K562 (cell line): Measurements from ENCODE around the gene PA2G4. TPM values are rescaled to one million over a fixed set of nuclear protein-coding genes. Genes with fewer than 3 reads are reported as not detected.

Experiments
- ATF3 ChIP-seq, 2 experiments: fragments of 450-650 bp in 1 of 2; sonication (generic) in 1 of 2; formaldehyde crosslinking in 1 of 2; IDR thresholded peaks in 1 of 2; conservative IDR thresholded peaks in 1 of 2; 2 replicates each; pipeline versions ENCODE4 v1.6.1 to v1.8.1; 2016 to 2023; ENCODE audit warnings: mild to moderate bottlenecking in 2 of 2, moderate library complexity in 2 of 2, inconsistent platforms in 1 of 2, missing genetic modification reagents in 1 of 2
- CEBPB ChIP-seq: fragments of 450-650 bp; IDR thresholded peaks from 2 replicates; pipeline ENCODE4 v1.6.1; 2016; ENCODE audit warnings: missing genetic modification characterization, missing compliant biosample characterization
- GABPB2 ChIP-seq: fragments of 250-450 bp; sonication (Bioruptor Pico); conservative IDR thresholded peaks from 2 replicates; pipeline ENCODE4 v1.5.1; 2021; ENCODE audit warnings: mild to moderate bottlenecking
- HEY1 ChIP-seq: fragments of 250-450 bp; sonication (Bioruptor Pico); IDR thresholded peaks from 2 replicates; pipeline ENCODE4 v1.5.0; 2020; ENCODE audit warnings: mild to moderate bottlenecking, moderate library complexity, borderline replicate concordance
- HMBOX1 ChIP-seq: sonication (generic); IDR thresholded peaks from 2 replicates; pipeline ENCODE4 v1.6.1; 2016
- HNRNPLL ChIP-seq: fragments of 200-400 bp; formaldehyde crosslinking; IDR thresholded peaks from 2 replicates; pipeline ENCODE4 v1.6.1; 2017; ENCODE audit warnings: low read length, low read depth, mild to moderate bottlenecking; ENCODE audit not compliant: poor library complexity, severe bottlenecking
- NCOA1 ChIP-seq: fragments of 450-650 bp; IDR thresholded peaks from 2 replicates; pipeline ENCODE4 v1.6.1; 2016; ENCODE audit warnings: low read depth
- PHF20 ChIP-seq: fragments of 450-650 bp; IDR thresholded peaks from 2 replicates; pipeline ENCODE4 v1.6.1; 2018; ENCODE audit not compliant: partially characterized antibody
- PPARD ChIP-seq: fragments of 250-450 bp; sonication (Bioruptor Pico); IDR thresholded peaks from 2 replicates; pipeline ENCODE4 v1.8.0; 2022; ENCODE audit warnings: inconsistent platforms, mild to moderate bottlenecking, moderate library complexity
- PTRF ChIP-seq: fragments of 450-650 bp; IDR thresholded peaks from 2 replicates; pipeline ENCODE4 v1.6.1; 2016; ENCODE audit warnings: mild to moderate bottlenecking, missing genetic modification characterization, missing compliant biosample characterization
- STAT6 ChIP-seq: sonication (generic); formaldehyde crosslinking; IDR thresholded peaks from 2 replicates; pipeline ENCODE4 v1.8.1; 2023; ENCODE audit warnings: mild to moderate bottlenecking, missing genetic modification reagents
- THRB ChIP-seq: fragments of 450-650 bp; formaldehyde crosslinking; conservative IDR thresholded peaks from 2 replicates; pipeline ENCODE4 v1.4.0; 2022; ENCODE audit warnings: mild to moderate bottlenecking, missing genetic modification characterization
- ZBTB26 ChIP-seq: fragments of 450-650 bp; formaldehyde crosslinking; IDR thresholded peaks from 2 replicates; pipeline ENCODE4 v1.4.0; 2022; ENCODE audit warnings: missing genetic modification characterization
- ZKSCAN8 ChIP-seq: fragments of 200-800 bp; sonication (Bioruptor generic); IDR thresholded peaks from 2 replicates; pipeline ENCODE4 v1.6.1; 2016; ENCODE audit warnings: missing genetic modification characterization, missing compliant biosample characterization
- ZNF175 ChIP-seq: fragments of 200-800 bp; sonication (Bioruptor generic); IDR thresholded peaks from 2 replicates; pipeline ENCODE4 v1.6.1; 2016; ENCODE audit warnings: low read depth, mild to moderate bottlenecking, missing genetic modification characterization, missing compliant biosample characterization
- ZNF395 ChIP-seq: fragments of 200-800 bp; sonication (Bioruptor generic); IDR thresholded peaks from 2 replicates; pipeline ENCODE4 v1.6.1; 2017; ENCODE audit warnings: missing genetic modification characterization, missing compliant biosample characterization
- ZNF780A ChIP-seq: fragments of 250-450 bp; sonication (Bioruptor Pico); IDR thresholded peaks from 2 replicates; pipeline ENCODE4 v1.5.0; 2021; ENCODE audit warnings: mild to moderate bottlenecking
- polyA plus RNA-seq, 8 experiments: library from polyadenylated mRNA; depleted of rRNA in 4 of 8; stranded (reverse) in 5 of 8; unstranded in 3 of 8; fragments of >200 nt; fragmentation: Nextera tagmentation in 2 of 8; fragmentation: Illumina TruSeq in 1 of 8; extraction: Ambion mirVana in 2 of 8; extraction: Trizol in 1 of 8; gene quantifications; 2 replicates each; pipeline versions ENCODE4 v1.2.1 to v1.2.3, GENCODE V29; 2011 to 2014; ENCODE audit warnings: inconsistent platforms in 1 of 8, missing spikeins in 1 of 8
- total RNA-seq, 7 experiments: library from RNA; depleted of rRNA in 6 of 7; stranded (reverse); fragments of >200 nt in 6 of 7; fragmentation: Illumina TruSeq in 2 of 7; extraction: Trizol in 2 of 7; gene quantifications; 2 replicates each; pipeline versions ENCODE4 v1.2.1 to v1.2.3, GENCODE V29; 2011 to 2021; ENCODE audit warnings: low replicate concordance in 1 of 7

The PA2G4 gene
- total and polyA plus RNA-seq, 9 of the 15 experiments (the other 6 are each of a cell fraction or from before 2014, with no cell fraction given), result 230 to 925 (median 638) TPM

- TF ChIP-seq STAT6 (CRISPR knock-in tag), result no peak
- TF ChIP-seq HEY1, result no peak
- TF ChIP-seq ZNF395 (CRISPR knock-in tag), result peak; percentile 79
- peak; percentile 71; the same call in 1 of the 2 replicates for TF ChIP-seq GABPB2
- no peak for TF ChIP-seq PTRF (tag)
- TF ChIP-seq HNRNPLL, result no peak
- 0 out of 2 replicates have a peak, but pooled peaks have one; percentile 47 for TF ChIP-seq PPARD (CRISPR knock-in tag)
- TF ChIP-seq THRB, result peak; percentile 99
- peak; percentile 82 for TF ChIP-seq CEBPB (tag)
- peak; percentile 64 for TF ChIP-seq HMBOX1
- peak; percentile 78; the same call in 1 of the 2 replicates for TF ChIP-seq ZKSCAN8 (CRISPR knock-in tag)
- peak; percentile 100 for TF ChIP-seq ATF3 (IDR thresholded peaks at IDR 0.05)
- peak; percentile 89; the same call in 1 of the 2 replicates for TF ChIP-seq ATF3 (CRISPR knock-in tag; conservative IDR thresholded peaks at IDR 0.05)
- peak; percentile 78 for TF ChIP-seq NCOA1
- TF ChIP-seq PHF20, result peak; percentile 63
- no peak for TF ChIP-seq ZNF780A (CRISPR knock-in tag)
- peak; percentile 84; the same call in 1 of the 2 replicates for TF ChIP-seq ZNF175
- TF ChIP-seq ZBTB26, result peak; percentile 99
Observed at GRCh38 chr12:56158029-56158925, 53.9 kb downstream of the PA2G4 start, which contains the start of gene MYL6 (continued).
